T-helper 2 cell treated with Interferon-gamma antibody and Interleukin-4, amounts not matched to agents 100 ng/mL and 5 ng/mL, for 36 hours (primary cell): ENCODE results near the gene CD300A. TPM values are rescaled to one million over a fixed set of nuclear protein-coding genes. Genes with fewer than 3 reads are reported as not detected.

Experiments
- intact Hi-C: fragments of 100-400 bp; cut with micrococcal nuclease; formaldehyde crosslinking; loops from one replicate; pipeline ENCODE4 v1.15.1; 2023
- total RNA-seq: library from RNA; stranded (reverse); gene quantifications from 2 replicates; pipeline ENCODE4 v1.2.3, GENCODE V29; 2022

The CD300A gene
- total RNA-seq, 1 donor from 2014 or later = 36.5 TPM

GRCh38 chr17:74439691-74440567 is 26.5 kb upstream of the CD300A start:
- intact Hi-C loops = loop anchor here (10.0 kb wide), 1 partner anchor 55 kb away; no protein-coding TSS in a partner anchor

- intact Hi-C loops = no loop called here
Measured at GRCh38 chr17:74441537-74441936, 24.9 kb upstream of the CD300A start.

DNA sequence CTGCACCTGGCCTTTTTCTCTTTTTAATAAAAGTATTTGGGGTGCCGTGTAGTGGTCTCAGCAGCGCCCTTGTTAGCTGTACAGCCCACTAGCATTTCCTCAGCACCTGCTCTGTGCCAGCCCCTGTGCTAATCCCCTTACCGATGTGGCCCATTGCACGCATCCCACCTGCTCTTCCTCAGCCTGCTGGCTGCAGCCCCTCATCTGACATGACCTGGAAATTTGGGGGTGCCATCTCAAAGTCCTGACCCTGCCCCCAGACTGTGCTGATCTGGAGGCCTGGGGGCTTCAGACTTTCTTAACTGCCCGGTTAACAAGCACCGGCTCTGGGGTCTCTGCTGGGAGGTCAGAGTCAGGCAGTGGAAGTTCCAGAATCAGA is 24.2 kb upstream of the CD300A start:
- intact Hi-C loops = no loop called here

GRCh38 chr17:74442670-74443515 is 23.5 kb upstream of the CD300A start:
- intact Hi-C loops = no loop called here

GRCh38 chr17:74443516-74444296 is 22.7 kb upstream of the CD300A start:
- intact Hi-C loops = no loop called here

GRCh38 chr17:74444406-74444805 is 22.0 kb upstream of the CD300A start:
- intact Hi-C loops = no loop called here

GRCh38 chr17:74445158-74445557 is 21.3 kb upstream of the CD300A start:
- intact Hi-C loops = no loop called here

GRCh38 chr17:74446551-74447500 is 19.6 kb upstream of the CD300A start:
- intact Hi-C loops = no loop called here

GRCh38 chr17:74447628-74448159 is 18.7 kb upstream of the CD300A start:
- intact Hi-C loops = no loop called here

GRCh38 chr17:74448756-74449155 is 17.7 kb upstream of the CD300A start:
- intact Hi-C loops = no loop called here

DNA sequence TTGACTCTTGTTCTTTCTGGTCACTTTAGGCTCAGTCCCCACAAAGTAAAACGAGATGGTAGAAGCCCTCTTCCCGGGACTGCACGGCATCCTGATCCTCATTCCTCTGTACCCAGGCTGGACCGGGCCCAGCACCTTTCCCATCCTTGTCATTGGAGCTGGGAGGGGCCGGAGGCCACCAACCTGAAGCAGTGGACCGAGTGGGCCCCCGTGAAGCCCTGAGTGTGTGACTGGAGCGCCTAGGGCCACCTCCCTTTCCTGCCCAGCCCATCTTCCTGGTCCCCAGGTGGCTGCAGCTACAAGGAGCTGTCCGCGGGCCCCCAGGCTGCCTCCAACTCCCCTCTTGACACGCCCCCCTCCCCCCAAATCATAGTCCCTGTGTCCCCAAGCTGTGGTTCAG is 17.1 kb upstream of the CD300A start:
- intact Hi-C loops = no loop called here

GRCh38 chr17:74449773-74450172 is 16.7 kb upstream of the CD300A start:
- intact Hi-C loops = loop anchor here (10.0 kb wide), 1 partner anchor 405 kb away; the partner anchor contains the start of gene GRIN2C

DNA sequence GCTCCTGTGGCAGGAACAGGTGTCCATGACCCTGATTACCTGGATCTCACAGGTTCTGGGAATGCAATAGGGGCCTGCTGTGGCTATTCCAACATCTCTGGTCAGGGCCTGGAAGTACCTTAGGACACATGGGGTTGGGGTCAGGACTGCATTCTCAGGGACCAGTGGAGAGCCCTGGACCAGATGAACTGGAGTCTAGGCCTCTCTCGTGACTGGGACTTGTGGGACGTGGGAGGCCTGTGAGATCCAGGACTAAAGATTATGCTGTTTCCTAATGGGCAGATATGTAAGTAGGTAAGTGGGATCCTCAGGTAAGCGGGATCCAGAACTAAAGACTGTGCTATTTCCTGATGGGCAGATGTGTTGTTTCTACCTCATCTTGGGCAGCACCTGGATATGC is 16.2 kb upstream of the CD300A start:
- intact Hi-C loops = loop anchor here (10.0 kb wide), 1 partner anchor 405 kb away; the partner anchor contains the start of gene GRIN2C

DNA sequence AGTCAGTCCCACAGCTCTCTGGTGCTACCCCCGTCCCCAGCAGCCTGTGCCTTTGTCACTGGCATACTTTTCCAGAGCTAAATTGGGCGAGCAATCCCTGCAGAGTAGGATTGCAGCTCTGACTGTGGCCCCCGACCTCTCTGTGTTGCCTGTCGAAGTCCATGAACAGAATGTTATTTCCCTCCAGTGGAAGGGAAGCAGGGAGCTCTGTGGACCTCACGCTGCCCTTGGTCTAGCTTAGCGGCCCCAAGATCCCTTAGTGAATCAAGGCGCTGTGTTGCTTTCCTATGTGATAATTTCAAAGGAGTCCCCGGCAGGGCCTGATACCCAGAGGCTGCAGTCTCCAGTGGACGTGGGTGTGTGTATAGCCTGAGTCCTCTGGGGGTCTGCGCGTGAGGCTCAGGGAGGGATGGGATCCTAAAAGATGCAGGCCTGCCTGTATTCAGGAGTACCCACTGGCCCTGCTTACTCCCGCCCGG is 15.5 kb upstream of the CD300A start:
- intact Hi-C loops = loop anchor here (10.0 kb wide), 1 partner anchor 404 kb away; the partner anchor contains the start of gene GRIN2C

- intact Hi-C loops = loop anchor here (10.0 kb wide), 1 partner anchor 403 kb away; the partner anchor contains the start of gene GRIN2C
Measured at GRCh38 chr17:74451557-74451956, 14.9 kb upstream of the CD300A start.

GRCh38 chr17:74452033-74452840 is 14.2 kb upstream of the CD300A start:
- intact Hi-C loops = loop anchor here (10.0 kb wide), 1 partner anchor 403 kb away; the partner anchor contains the start of gene GRIN2C

DNA sequence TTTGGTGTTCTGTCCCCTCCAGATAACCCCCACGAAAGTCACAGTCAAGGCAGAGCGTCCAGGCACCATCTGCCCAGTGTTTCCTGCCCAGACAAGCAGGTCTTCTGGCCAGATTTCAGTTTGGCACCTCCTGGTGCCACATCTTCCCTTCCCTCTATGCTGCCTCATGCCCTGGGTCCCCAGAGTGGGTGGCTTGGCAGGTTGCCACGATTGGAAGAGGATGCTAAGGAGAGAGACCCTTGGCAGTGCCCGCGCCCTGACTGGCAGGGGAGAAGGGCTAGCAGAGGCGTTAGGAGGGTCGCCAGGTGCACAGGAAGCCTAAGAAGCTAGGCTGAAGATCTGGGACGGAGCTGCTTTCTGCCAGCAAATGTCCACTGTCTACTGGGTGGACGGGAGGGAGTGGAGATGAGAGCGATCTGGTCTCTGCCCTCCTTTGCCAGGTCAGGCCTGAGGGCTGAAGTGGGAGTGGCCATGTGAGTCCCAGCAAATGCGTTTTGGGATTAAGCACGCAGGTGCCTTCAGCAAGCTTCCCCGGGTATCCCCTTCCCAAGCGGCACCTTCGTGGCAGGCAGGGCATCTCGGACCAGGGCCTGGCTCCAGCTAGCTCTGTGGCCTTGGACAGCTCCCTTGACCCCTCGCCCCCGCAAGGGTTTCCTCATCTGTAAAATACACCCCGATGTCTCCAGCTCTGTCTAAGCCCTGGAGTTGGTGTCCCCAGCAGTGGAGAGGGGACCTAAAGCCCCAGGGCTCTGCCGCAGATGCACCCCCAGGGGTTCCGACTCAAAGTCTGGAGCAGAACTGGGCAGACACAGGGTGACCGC is 13.4 kb upstream of the CD300A start:
- intact Hi-C loops = loop anchor here (10.0 kb wide), 1 partner anchor 402 kb away; the partner anchor contains the start of gene GRIN2C
